ENCODE data around the gene MCC.

MCC gene

GRCh38 chr5:113269023-113269997 is 218.9 kb downstream of the MCC start (continued):
- TF ChIP-seq PRDM6 (tag by site-specific recombination; IDR thresholded peaks at IDR 0.05) (peak; percentile 60; the same call in 1 of the 2 replicates), REPIN1 (tag by site-specific recombination; IDR thresholded peaks at IDR 0.05; ENCODE audit: low read depth) (no peak), ZNF112 (tag by site-specific recombination; IDR thresholded peaks at IDR 0.05) (no peak), ZNF148 (tag by site-specific recombination; IDR thresholded peaks at IDR 0.05; ENCODE audit: borderline replicate concordance) (no peak)

GRCh38 chr5:113268232-113268631 is 220.0 kb downstream of the MCC start:
- no peak for TF ChIP-seq ZNF670 (tag by site-specific recombination; IDR thresholded peaks at IDR 0.05; ENCODE audit: low read depth)
- TF ChIP-seq ZNF529 (tag by site-specific recombination; IDR thresholded peaks at IDR 0.05; ENCODE audit: insufficient replicate concordance): no peak
- no peak for TF ChIP-seq ZNF549 (tag by site-specific recombination; IDR thresholded peaks at IDR 0.05)
- TF ChIP-seq ZBTB11 (tag by site-specific recombination; conservative IDR thresholded peaks at IDR 0.05; ENCODE audit: low read depth): no peak
- TF ChIP-seq ZNF140 (tag by site-specific recombination; IDR thresholded peaks at IDR 0.05): no peak
- no peak for TF ChIP-seq ZNF426 (tag by site-specific recombination; IDR thresholded peaks at IDR 0.05)
- no peak for TF ChIP-seq TRIM28 (IDR thresholded peaks at IDR 0.05; ENCODE audit: borderline replicate concordance, low read length)
- no peak for TF ChIP-seq ZNF624 (tag by site-specific recombination; IDR thresholded peaks at IDR 0.05)
- no peak for TF ChIP-seq ZSCAN18 (tag by site-specific recombination; IDR thresholded peaks at IDR 0.05)
- TF ChIP-seq ZNF623 (tag by site-specific recombination; IDR thresholded peaks at IDR 0.05): no peak
- no peak for TF ChIP-seq ZNF501 (tag by site-specific recombination; IDR thresholded peaks at IDR 0.05)
- no peak for TF ChIP-seq ZNF654 (tag by site-specific recombination; IDR thresholded peaks at IDR 0.05; ENCODE audit: low read depth)
- no peak for TF ChIP-seq ZSCAN16 (tag by site-specific recombination; IDR thresholded peaks at IDR 0.05)
- no peak for TF ChIP-seq SP2 (tag by site-specific recombination; IDR thresholded peaks at IDR 0.05)
- TF ChIP-seq SP7 (tag by site-specific recombination; IDR thresholded peaks at IDR 0.05): no peak
- no peak for TF ChIP-seq ZBTB44 (tag by site-specific recombination; IDR thresholded peaks at IDR 0.05)
- TF ChIP-seq EGR2 (tag by site-specific recombination; IDR thresholded peaks at IDR 0.05; ENCODE audit: low read depth): no peak
- no peak for TF ChIP-seq ZNF394 (tag by site-specific recombination; IDR thresholded peaks at IDR 0.05; ENCODE audit: borderline replicate concordance)
- no peak for TF ChIP-seq ZNF645 (tag by site-specific recombination; IDR thresholded peaks at IDR 0.05)
- H3K27ac ChIP-seq (ENCODE audit: extremely low read depth, low read depth, low read length): no peak overlapping the region
- no peaks in the 10 kb centered on the region for H3K36me3 ChIP-seq (ENCODE audit: control insufficient read depth in 2 of 2, insufficient read depth in 1 of 2, low read length in 2 of 2)
- H3K4me3 ChIP-seq (ENCODE audit: low read depth, low read length): no peak overlapping the region
- peaks cover 53% of the 10 kb centered on the region for H3K4me1 ChIP-seq (ENCODE audit: control insufficient read depth, insufficient read depth, low read length)
- H3K9me3 ChIP-seq (ENCODE audit: control insufficient read depth, insufficient read depth, low read depth, low read length): no peaks in the 10 kb centered on the region
- ChIA-PET POLR2A (interaction anchor here (1.6 kb wide), 1 partner anchor 25 kb away, joined by 8 read pairs; no protein-coding TSS in a partner anchor), CTCF (interaction anchor here (0.5 to 1.2 kb wide), 2 partner anchors 72 to 272 kb away, joined by 3 read pairs; no protein-coding TSS in a partner anchor)
